GM10248 (cell line): Measurements from ENCODE around the gene SOWAHB.

ENCODE experiments used
- CTCF ChIA-PET: fragments of 300-600 bp; sonication (Branson Sonifier 250); formaldehyde crosslinking; extraction: SDS; loops from one replicate; lab custom pipeline; 2021; ENCODE audit warnings: antibody characterized with exemption; lab: Yijun Ruan, JAX
- POLR2A ChIA-PET: fragments of 350-650 bp; sonication (Branson Sonifier 250); formaldehyde crosslinking; extraction: SDS; loops from one replicate; lab custom pipeline; 2020; ENCODE audit warnings: antibody characterized with exemption; lab: Yijun Ruan, JAX
- DNase-seq: peaks from one replicate; pipeline ENCODE4 v3.0.0; 2012; ENCODE audit errors: extremely low spot score
- TF ChIP-seq, protein P1 (sequence below): IDR thresholded peaks from 2 replicates; pipeline ENCODE4 v1.5.1; 2012; ENCODE audit warnings: mild to moderate bottlenecking, low read depth; ENCODE audit errors: extremely low read depth, missing control alignments, control extremely low read depth

The SOWAHB gene

GRCh38 chr4:76931087-76931486 lies 33.1 kb upstream of the SOWAHB start:
- TF ChIP-seq, protein P1, sequence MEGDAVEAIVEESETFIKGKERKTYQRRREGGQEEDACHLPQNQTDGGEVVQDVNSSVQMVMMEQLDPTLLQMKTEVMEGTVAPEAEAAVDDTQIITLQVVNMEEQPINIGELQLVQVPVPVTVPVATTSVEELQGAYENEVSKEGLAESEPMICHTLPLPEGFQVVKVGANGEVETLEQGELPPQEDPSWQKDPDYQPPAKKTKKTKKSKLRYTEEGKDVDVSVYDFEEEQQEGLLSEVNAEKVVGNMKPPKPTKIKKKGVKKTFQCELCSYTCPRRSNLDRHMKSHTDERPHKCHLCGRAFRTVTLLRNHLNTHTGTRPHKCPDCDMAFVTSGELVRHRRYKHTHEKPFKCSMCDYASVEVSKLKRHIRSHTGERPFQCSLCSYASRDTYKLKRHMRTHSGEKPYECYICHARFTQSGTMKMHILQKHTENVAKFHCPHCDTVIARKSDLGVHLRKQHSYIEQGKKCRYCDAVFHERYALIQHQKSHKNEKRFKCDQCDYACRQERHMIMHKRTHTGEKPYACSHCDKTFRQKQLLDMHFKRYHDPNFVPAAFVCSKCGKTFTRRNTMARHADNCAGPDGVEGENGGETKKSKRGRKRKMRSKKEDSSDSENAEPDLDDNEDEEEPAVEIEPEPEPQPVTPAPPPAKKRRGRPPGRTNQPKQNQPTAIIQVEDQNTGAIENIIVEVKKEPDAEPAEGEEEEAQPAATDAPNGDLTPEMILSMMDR, result no peak
- POLR2A ChIA-PET, result no interaction called here
- CTCF ChIA-PET, result no interaction called here
- DNase-seq, result no peak

- CTCF ChIA-PET, result no interaction called here
- TF ChIP-seq, protein P1, result no peak
- no peak for DNase-seq
- POLR2A ChIA-PET, result no interaction called here
Measured at GRCh38 chr4:76930685-76931084, 32.7 kb upstream of the SOWAHB start.

DNA sequence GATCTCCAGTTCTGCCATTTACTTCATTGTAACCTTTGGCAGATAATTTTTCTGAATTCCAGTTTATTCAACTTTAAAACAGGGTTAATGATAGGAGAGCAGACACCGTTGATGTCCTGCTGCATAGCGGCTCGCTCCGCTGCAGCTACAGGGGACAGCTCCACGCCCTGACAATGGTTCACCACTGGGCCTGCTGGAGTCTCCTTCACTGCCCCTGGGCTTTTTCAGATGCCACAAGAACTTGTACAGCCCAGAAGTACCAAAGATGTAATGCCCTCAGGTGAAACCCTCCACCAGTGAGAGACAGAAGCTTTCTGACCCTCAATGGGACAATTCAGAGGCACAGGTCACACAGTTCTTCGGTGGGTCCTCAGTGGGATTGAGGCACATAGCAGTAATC lies 28.9 kb upstream of the SOWAHB start:
- TF ChIP-seq, protein P1, result no peak
- ChIA-PET CTCF (interaction anchor here (1.9 kb wide), 1 partner anchor 15 kb away, joined by 5 read pairs; no protein-coding TSS in a partner anchor), POLR2A (no interaction called here)
- no peak for DNase-seq

DNA sequence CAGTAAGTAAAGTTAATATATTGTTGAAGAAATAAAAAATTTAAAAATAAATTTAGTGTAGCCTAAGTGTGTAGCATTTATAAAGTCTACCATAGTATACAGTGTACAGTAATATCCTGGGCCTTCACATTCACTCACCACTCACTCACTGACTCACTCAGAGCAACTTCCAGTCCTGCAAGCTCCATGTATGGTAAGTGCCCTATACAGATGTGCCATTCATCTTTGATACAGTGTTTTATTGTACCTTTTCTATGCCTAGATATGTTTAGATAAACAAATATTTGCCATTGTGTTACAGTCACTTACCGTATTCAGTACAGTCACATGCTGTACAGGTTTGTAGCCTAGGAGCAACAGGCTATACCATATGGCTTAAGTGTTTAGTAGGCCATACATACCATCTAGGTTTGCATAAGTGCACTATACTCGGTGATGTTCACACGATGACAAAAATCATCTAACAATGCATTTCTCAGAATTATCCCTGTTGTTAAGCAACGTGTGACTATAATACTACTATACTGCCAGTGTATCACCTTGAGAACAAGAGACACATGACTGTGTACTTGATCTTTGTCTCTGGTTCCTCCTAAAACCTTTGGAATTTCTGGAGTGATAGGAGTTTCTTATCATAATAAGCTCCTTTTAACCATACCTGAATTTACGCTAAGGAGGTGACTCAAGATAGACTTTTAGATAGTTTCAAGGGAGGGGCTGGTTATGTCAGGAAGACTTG lies 25.8 kb upstream of the SOWAHB start:
- TF ChIP-seq, protein P1, result no peak
- POLR2A ChIA-PET, result no interaction called here
- CTCF ChIA-PET, result interaction anchor here (1.3 kb wide), 1 partner anchor 59 kb away, joined by 3 read pairs; no protein-coding TSS in a partner anchor
- DNase-seq, result no peak

DNA sequence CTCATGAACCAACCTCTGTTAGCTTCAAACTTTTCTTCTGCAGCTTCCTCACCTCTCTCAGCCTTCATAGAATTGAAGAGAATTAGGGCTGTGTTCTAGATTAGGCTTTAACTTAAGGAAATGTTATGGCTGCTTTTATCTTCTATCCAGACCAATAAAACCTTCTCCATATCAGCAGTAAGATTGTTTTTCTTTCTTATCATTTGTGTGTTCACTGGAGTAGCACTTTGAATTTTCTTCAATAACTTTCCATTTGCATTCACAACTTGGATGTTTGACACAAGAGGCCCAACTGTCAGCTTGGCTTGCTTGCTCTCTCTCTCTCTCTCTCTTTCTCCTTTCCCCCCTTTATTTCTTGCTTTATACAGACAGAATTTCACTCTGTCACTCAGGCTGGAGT lies 22.8 kb upstream of the SOWAHB start:
- CTCF ChIA-PET, result interaction anchor here (1.5 to 1.6 kb wide), 2 partner anchors 16 to 200 kb away, joined by 3 read pairs; no protein-coding TSS in a partner anchor
- POLR2A ChIA-PET, result no interaction called here
- TF ChIP-seq, protein P1, result no peak
- DNase-seq, result no peak

DNA sequence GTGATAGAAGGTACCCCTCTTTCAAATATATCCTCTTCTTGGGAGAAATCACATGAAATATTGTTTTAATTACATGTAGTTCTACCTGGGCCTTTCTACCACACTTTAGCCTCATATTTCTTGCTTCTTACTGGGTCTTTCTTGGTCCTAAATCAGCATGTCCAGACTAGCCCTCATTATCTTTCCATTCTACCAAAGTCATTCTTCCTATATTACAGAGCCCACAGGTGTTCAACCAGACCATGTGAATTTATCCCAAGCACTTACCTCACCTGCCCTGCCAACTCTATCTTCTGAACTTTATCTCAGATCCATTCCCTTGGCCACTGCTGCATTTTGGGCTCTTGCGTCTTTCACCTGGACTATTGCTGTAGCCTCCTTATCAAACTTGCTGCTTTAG lies 11.8 kb upstream of the SOWAHB start:
- CTCF ChIA-PET, result interaction anchor here (1.8 kb wide), 1 partner anchor 13 kb away, joined by 6 read pairs; no protein-coding TSS in a partner anchor
- DNase-seq, result no peak
- POLR2A ChIA-PET, result interaction anchor here (0.6 kb wide), 1 partner anchor 35 kb away, joined by 3 read pairs; no protein-coding TSS in a partner anchor
- TF ChIP-seq, protein P1, result no peak
